Caco-2 (cell line): ENCODE measurements around the gene LTBP2. TPM values are rescaled to one million over a fixed set of nuclear protein-coding genes. Genes with fewer than 3 reads are reported as not detected.

ENCODE experiments used
- BruUV-seq: library from RNA; stranded (reverse); fragments of 400-500 nt; replicated peaks from 2 replicates; lab custom pipeline; 2021; lab: Mats Ljungman, UMichigan
- CTCF ChIA-PET: fragments of 300-600 bp; sonication (Branson Sonifier 250); formaldehyde crosslinking; loops from one replicate; lab custom pipeline; 2022; ENCODE audit warnings: antibody characterized with exemption; lab: Charles Lee
- POLR2A ChIA-PET: fragments of 300-600 bp; sonication (Branson Sonifier 250); formaldehyde crosslinking; loops from one replicate; lab custom pipeline; 2022; ENCODE audit warnings: antibody characterized with exemption; lab: Charles Lee
- DNase-seq, 2 experiments: peaks; one replicate each; pipeline versions ENCODE4 v3.0.0 to v3.0.0-alpha.2; 2020 to 2022
- H3K27me3 ChIP-seq: replicated peaks from 2 replicates; pipeline ENCODE4 v1.6.0; 2011; ENCODE audit warnings: low read length; ENCODE audit not compliant: control insufficient read depth, insufficient read depth
- H3K36me3 ChIP-seq: 2 replicates; pipeline ENCODE4 v1.5.1; 2011; ENCODE audit warnings: low read length; ENCODE audit not compliant: control insufficient read depth, insufficient read depth
- H3K4me1 ChIP-seq: fragments of 250-450 bp; sonication (Bioruptor Pico); 2 replicates; pipeline ENCODE4 v1.5.1; 2020; ENCODE audit warnings: mild to moderate bottlenecking
- H3K4me3 ChIP-seq: 2 replicates; pipeline ENCODE4 v1.5.1; 2011; ENCODE audit warnings: low read depth, mild to moderate bottlenecking, control low read depth, low read length
- H3K9me3 ChIP-seq: fragments of 250-450 bp; sonication (Bioruptor Pico); 2 replicates; pipeline ENCODE4 v1.5.1; 2020; ENCODE audit warnings: mild to moderate bottlenecking, moderate library complexity
- H3K27ac Mint-ChIP-seq: one replicate; pipeline ENCODE4 v1.8.0; 2022; ENCODE audit warnings: mixed read lengths; ENCODE audit not compliant: unreplicated experiment
- H3K27me3 Mint-ChIP-seq: one replicate; pipeline ENCODE4 v1.8.0; 2022; ENCODE audit warnings: mixed read lengths; ENCODE audit not compliant: insufficient read depth, unreplicated experiment
- H3K36me3 Mint-ChIP-seq: one replicate; pipeline ENCODE4 v1.8.0; 2022; ENCODE audit warnings: mild to moderate bottlenecking, mixed read lengths; ENCODE audit not compliant: insufficient read depth, unreplicated experiment
- H3K4me1 Mint-ChIP-seq: one replicate; pipeline ENCODE4 v1.8.0; 2022; ENCODE audit warnings: low read depth, mixed read lengths; ENCODE audit not compliant: unreplicated experiment
- H3K4me3 Mint-ChIP-seq: one replicate; pipeline ENCODE4 v1.8.0; 2022; ENCODE audit warnings: mild to moderate bottlenecking, moderate library complexity, mixed read lengths; ENCODE audit not compliant: unreplicated experiment
- H3K9me3 Mint-ChIP-seq: one replicate; pipeline ENCODE4 v1.8.0; 2022; ENCODE audit warnings: mixed read lengths; ENCODE audit not compliant: unreplicated experiment
- intact Hi-C: fragments of 100-400 bp; cut with micrococcal nuclease; formaldehyde crosslinking; loops from one replicate; pipeline ENCODE4 v1.10.0; 2022; ENCODE audit not compliant: unreplicated experiment
- total RNA-seq: library from RNA; stranded (reverse); gene quantifications from 2 replicates; pipeline ENCODE4 v1.2.3, GENCODE V29; 2022
- TF ChIP-seq, protein P1 (sequence below), 2 experiments: fragments of 200-600 bp in 1 of 2; IDR thresholded peaks; 1 replicate in 1 of 2; 2 replicates in 1 of 2; pipeline versions ENCODE4 v1.5.1 to v1.8.0; 2011 to 2022; ENCODE audit warnings: antibody characterized with exemption in 1 of 2, control low read depth in 1 of 2, inconsistent platforms in 1 of 2, low read depth in 1 of 2, low read length in 1 of 2, mild to moderate bottlenecking in 1 of 2, moderate library complexity in 1 of 2; ENCODE audit not compliant: insufficient read depth in 1 of 2, severe bottlenecking in 1 of 2, unreplicated experiment in 1 of 2

LTBP2 gene
- total RNA-seq, 1 experiment from 2014 or later, result 0.86 TPM

DNA sequence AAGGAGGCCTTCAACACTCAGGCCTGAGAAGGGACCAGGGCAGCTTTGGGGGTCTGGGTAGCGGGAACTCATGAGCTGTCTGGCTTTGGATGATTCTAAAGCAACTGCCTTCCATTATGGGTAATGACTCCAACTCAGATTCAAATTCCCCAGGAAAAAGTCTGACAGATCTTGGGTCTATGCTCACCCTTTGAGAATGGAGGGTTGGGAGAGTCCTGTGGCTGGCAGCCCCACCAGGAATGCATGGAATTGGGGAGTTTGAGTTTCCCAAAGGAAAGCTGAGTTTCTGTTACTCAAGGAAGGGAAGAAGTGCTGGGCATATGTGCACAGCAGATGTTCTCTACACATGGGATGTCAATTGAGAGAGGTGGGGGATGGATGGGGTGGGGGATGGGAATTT lies 22.4 kb upstream of the LTBP2 start:
- no TSS peak for BruUV-seq
- TF ChIP-seq, protein P1, sequence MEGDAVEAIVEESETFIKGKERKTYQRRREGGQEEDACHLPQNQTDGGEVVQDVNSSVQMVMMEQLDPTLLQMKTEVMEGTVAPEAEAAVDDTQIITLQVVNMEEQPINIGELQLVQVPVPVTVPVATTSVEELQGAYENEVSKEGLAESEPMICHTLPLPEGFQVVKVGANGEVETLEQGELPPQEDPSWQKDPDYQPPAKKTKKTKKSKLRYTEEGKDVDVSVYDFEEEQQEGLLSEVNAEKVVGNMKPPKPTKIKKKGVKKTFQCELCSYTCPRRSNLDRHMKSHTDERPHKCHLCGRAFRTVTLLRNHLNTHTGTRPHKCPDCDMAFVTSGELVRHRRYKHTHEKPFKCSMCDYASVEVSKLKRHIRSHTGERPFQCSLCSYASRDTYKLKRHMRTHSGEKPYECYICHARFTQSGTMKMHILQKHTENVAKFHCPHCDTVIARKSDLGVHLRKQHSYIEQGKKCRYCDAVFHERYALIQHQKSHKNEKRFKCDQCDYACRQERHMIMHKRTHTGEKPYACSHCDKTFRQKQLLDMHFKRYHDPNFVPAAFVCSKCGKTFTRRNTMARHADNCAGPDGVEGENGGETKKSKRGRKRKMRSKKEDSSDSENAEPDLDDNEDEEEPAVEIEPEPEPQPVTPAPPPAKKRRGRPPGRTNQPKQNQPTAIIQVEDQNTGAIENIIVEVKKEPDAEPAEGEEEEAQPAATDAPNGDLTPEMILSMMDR (IDR thresholded peaks at IDR 0.05; ENCODE audit: insufficient read depth in 1 of 2, low read depth in 1 of 2, low read length in 1 of 2, severe bottlenecking in 1 of 2, unreplicated experiment in 1 of 2), result no peak
- Mint-ChIP-seq H3K36me3 (no peaks in the 10 kb centered on the region), H3K4me3 (no peak overlapping the region), H3K9me3 (no peaks in the 10 kb centered on the region), H3K4me1 (peaks cover 16% of the 10 kb centered on the region), H3K27ac (no peak overlapping the region), H3K27me3 (no peaks in the 10 kb centered on the region)
- no peak for DNase-seq
- POLR2A ChIA-PET, result no interaction called here
- CTCF ChIA-PET, result interaction anchor here (0.7 kb wide), 1 partner anchor 61 kb away, joined by 6 read pairs; no protein-coding TSS in a partner anchor
- Histone ChIP-seq H3K9me3 (no peaks in the 10 kb centered on the region), H3K4me1 (peaks cover 12% of the 10 kb centered on the region; the same call in 1 of the 2 replicates), H3K36me3 (no peaks in the 10 kb centered on the region; the same call in 1 of the 2 replicates), H3K27me3 (no peaks in the 10 kb centered on the region), H3K4me3 (no peak overlapping the region)
- intact Hi-C loops, result no loop called here

DNA sequence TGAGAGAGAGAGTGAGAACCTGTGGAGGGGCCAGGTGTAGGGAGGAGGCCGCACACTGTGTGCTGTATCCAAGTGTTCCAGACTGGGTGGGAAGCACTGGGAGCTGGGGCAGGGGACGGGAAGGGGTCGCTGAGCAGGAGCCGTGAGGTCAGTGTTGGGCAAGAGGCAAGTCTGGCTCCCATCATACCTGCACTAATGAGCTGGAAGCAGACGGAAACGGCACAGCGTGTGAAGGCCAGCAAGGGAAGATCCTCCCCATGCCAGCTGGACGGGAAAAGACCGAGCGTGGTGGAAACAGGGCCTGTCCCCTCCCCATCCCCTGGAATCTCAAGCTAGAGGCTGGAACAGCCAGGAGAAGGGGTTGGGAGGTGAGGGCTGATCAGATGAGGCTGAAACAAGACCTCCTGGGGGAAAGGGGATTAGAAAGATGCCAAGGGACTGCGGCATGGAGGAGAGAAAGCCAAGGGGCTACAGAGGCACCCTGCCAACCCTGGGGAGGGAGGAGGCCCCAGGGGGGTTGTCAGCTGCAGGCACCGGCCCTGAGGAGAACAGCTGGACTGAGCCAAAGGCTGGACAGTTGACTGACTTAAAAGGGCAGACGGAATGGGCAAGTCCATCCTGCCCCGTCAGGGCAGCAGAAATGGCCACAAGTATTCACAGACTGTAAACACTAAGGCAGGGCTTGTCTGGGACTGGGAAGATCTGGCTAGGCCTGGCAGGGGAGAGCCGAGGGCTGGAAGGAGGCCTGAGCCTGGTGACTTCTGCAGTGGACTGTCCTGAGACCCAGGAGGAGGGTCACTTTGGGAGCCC lies 19.0 kb upstream of the LTBP2 start:
- Histone ChIP-seq H3K4me3 (no peak overlapping the region), H3K36me3 (no peaks in the 10 kb centered on the region; the same call in 1 of the 2 replicates), H3K4me1 (peaks cover 12% of the 10 kb centered on the region; the same call in 1 of the 2 replicates), H3K27me3 (no peaks in the 10 kb centered on the region), H3K9me3 (no peaks in the 10 kb centered on the region)
- CTCF ChIA-PET, result interaction anchor here (1.1 kb wide), 1 partner anchor 22 kb away, joined by 5 read pairs; no protein-coding TSS in a partner anchor
- H3K27ac Mint-ChIP-seq, result no peak overlapping the region
- BruUV-seq, result no TSS peak
- TF ChIP-seq, protein P1 (IDR thresholded peaks at IDR 0.05; ENCODE audit: insufficient read depth in 1 of 2, low read depth in 1 of 2, low read length in 1 of 2, severe bottlenecking in 1 of 2, unreplicated experiment in 1 of 2), result no peak
- DNase-seq, result no peak
- intact Hi-C loops, result no loop called here
- no peaks in the 10 kb centered on the region for H3K27me3 Mint-ChIP-seq
- no peaks in the 10 kb centered on the region for H3K36me3 Mint-ChIP-seq
- POLR2A ChIA-PET, result no interaction called here
- no peak overlapping the region for H3K4me3 Mint-ChIP-seq
- no peaks in the 10 kb centered on the region for H3K9me3 Mint-ChIP-seq
- peaks cover 14% of the 10 kb centered on the region for H3K4me1 Mint-ChIP-seq

DNA sequence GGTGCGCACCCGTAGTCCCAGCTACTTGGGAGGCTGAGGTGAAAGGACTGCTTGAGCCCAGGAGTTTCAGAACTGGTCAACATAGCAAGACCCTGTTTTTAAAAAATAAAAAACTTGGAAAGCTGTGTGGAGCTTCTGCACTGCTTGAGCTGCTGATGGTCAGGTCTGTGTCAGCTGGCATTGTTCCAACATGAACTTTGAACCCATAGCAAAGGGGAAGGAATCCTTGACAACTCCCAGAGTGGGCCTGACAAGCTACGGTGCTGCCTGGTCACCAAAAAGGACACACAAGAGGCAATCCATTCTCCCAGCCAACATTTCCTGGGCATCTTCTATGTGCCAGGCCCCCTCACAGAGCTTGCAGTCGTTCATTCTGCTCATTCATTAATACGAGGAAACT lies 16.4 kb upstream of the LTBP2 start:
- TF ChIP-seq, protein P1 (IDR thresholded peaks at IDR 0.05; ENCODE audit: insufficient read depth in 1 of 2, low read depth in 1 of 2, low read length in 1 of 2, severe bottlenecking in 1 of 2, unreplicated experiment in 1 of 2), result no peak
- no peaks in the 10 kb centered on the region for H3K9me3 Mint-ChIP-seq
- no peak overlapping the region for H3K27ac Mint-ChIP-seq
- no peaks in the 10 kb centered on the region for H3K27me3 ChIP-seq
- H3K4me3 ChIP-seq, result no peak overlapping the region
- peaks cover 14% of the 10 kb centered on the region; the same call in 1 of the 2 replicates for H3K4me1 ChIP-seq
- no TSS peak for BruUV-seq
- H3K36me3 Mint-ChIP-seq, result no peaks in the 10 kb centered on the region
- no peaks in the 10 kb centered on the region for H3K27me3 Mint-ChIP-seq
- H3K9me3 ChIP-seq, result no peaks in the 10 kb centered on the region
- DNase-seq, result no peak
- ChIA-PET CTCF (interaction anchor here (1.0 to 1.2 kb wide), 2 partner anchors 11 to 19 kb away, joined by 3 read pairs; no protein-coding TSS in a partner anchor), POLR2A (no interaction called here)
- H3K4me3 Mint-ChIP-seq, result no peak overlapping the region
- intact Hi-C loops, result no loop called here
- H3K36me3 ChIP-seq, result no peaks in the 10 kb centered on the region; the same call in 1 of the 2 replicates
- H3K4me1 Mint-ChIP-seq, result peaks cover 10% of the 10 kb centered on the region
